Limb (tissue), 2 donors: ENCODE results near the gene SLC45A3.
"Not testable (repeated sequence)": the region's sequence is repeated elsewhere in the genome, so short reads cannot be mapped to it uniquely, and the experiment has no call there.

Source experiments
- DNase-seq, 2 donors: peaks; one replicate each; pipeline ENCODE4 v3.0.0-alpha.2; 2016; ENCODE audit errors: extremely low spot score in 2 of 2

SLC45A3 gene

GRCh38 chr1:205637854-205638468 lies 42.3 kb downstream of the SLC45A3 start:
- no peak for DNase-seq

GRCh38 chr1:205636732-205637131 lies 43.6 kb downstream of the SLC45A3 start:
- DNase-seq = peak in 1 of 2 donors; percentile 24

GRCh38 chr1:205636138-205636530 lies 44.2 kb downstream of the SLC45A3 start:
- not testable (repeated sequence) for DNase-seq

GRCh38 chr1:205633421-205633976 lies 46.8 kb downstream of the SLC45A3 start:
- DNase-seq = no peak

- DNase-seq = no peak
These were observed 47.6 kb downstream of the SLC45A3 start for GRCh38 chr1:205632669-205633169.

GRCh38 chr1:205631768-205632668 lies 48.3 kb downstream of the SLC45A3 start, which contains the start of gene ELK4:
ELK4 (minus strand) TSS chr1:205632011; CDS start chr1:205623882, 8,129 bp downstream.
- peak; percentile 96 to 100 for DNase-seq

GRCh38 chr1:205631010-205631767 lies 49.1 kb downstream of the SLC45A3 start:
- peak; percentile 75 to 84 for DNase-seq

- DNase-seq = no peak
These were observed 49.7 kb downstream of the SLC45A3 start for GRCh38 chr1:205630651-205631009.

GRCh38 chr1:205630241-205630640 lies 50.1 kb downstream of the SLC45A3 start:
- peak in 1 of 2 donors; percentile 24 for DNase-seq

- no peak for DNase-seq
These were observed 50.6 kb downstream of the SLC45A3 start for GRCh38 chr1:205629751-205630150.

- no peak for DNase-seq
These were observed 52.4 kb downstream of the SLC45A3 start for GRCh38 chr1:205627956-205628355.

- no peak for DNase-seq
These were observed 54.1 kb downstream of the SLC45A3 start for GRCh38 chr1:205626216-205626615.

GRCh38 chr1:205623646-205624045 lies 56.7 kb downstream of the SLC45A3 start:
- DNase-seq = no peak

- DNase-seq = no peak
These were observed 60.0 kb downstream of the SLC45A3 start for GRCh38 chr1:205620269-205620668.

- DNase-seq = no peak
These were observed 60.9 kb downstream of the SLC45A3 start for GRCh38 chr1:205619376-205619775.

GRCh38 chr1:205616563-205617293 lies 63.6 kb downstream of the SLC45A3 start:
- DNase-seq = no peak

GRCh38 chr1:205615789-205616188 lies 64.5 kb downstream of the SLC45A3 start:
- no peak for DNase-seq

GRCh38 chr1:205613854-205614412 lies 66.4 kb downstream of the SLC45A3 start:
- DNase-seq = no peak

- no peak for DNase-seq
These were observed 67.8 kb downstream of the SLC45A3 start for GRCh38 chr1:205612556-205612955.

GRCh38 chr1:205612104-205612503 lies 68.2 kb downstream of the SLC45A3 start:
- DNase-seq = no peak
